Hair follicular keratinocyte (primary cell): ENCODE measurements around the gene ZSCAN9. TPM values are rescaled to one million over a fixed set of nuclear protein-coding genes. Genes with fewer than 3 reads are reported as not detected.

ENCODE experiments used
- total RNA-seq: library from RNA; depleted of rRNA; stranded (reverse); fragments of >200 nt; gene quantifications from 2 replicates; pipeline ENCODE4 v1.2.3, GENCODE V29; 2015

ZSCAN9 gene
- total RNA-seq: 4.2 and 6.6 TPM in 2 replicates

DNA sequence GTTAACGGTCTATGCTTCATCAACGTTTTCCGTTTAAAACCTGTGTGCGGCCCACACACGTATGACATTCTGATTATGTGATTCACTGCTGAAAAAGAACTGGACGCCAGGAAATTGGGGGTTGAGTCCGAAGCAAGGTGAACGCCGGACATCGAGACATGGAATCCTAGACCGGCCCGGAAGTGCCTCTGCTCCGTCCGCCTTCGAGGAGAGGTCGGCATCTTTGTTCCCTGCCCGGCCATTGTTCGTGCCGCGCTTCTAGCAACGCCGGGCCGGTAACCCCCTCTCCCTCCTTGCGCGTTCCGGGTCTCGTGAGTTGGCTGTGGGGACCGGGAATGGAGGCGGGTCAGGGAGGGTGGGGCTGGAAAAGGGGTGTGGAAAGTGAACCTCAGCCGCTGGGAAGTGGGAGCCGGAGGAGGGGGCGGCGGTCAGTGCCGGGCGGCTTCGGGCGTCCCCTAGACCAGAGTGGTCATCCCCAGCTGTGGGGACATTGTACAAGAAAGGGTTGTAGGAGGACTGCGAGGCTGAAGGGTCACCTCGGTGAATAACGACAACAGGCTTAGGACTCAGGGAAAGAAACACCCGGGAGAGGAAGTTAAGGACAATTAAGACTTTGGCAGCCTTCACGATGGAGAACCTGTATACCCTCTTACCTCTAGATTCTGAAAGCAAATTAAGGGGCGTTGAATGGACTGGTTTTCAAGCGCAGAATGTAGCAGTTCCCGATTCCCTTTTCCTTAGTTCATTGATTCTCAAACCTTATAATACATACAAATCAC lies at the start of gene ZSCAN9:
TSS of gene ZSCAN9 (plus strand) at position 220 of the 779 bp plus-strand sequence. CDS start 1,810 bp downstream, outside the sequence.

GRCh38 chr6:28252009-28252975 lies 27.2 kb downstream of the ZSCAN9 start, which contains the start of gene ZKSCAN4:
Gene ZKSCAN4 (minus strand): TSS chr6:28252269. CDS start chr6:28251980, 289 bp downstream.

GRCh38 chr6:28258877-28259777 lies 34.1 kb downstream of the ZSCAN9 start, which contains the start of gene NKAPL:
Gene NKAPL (plus strand): TSS chr6:28259297. CDS start chr6:28259372, 75 bp downstream.

DNA sequence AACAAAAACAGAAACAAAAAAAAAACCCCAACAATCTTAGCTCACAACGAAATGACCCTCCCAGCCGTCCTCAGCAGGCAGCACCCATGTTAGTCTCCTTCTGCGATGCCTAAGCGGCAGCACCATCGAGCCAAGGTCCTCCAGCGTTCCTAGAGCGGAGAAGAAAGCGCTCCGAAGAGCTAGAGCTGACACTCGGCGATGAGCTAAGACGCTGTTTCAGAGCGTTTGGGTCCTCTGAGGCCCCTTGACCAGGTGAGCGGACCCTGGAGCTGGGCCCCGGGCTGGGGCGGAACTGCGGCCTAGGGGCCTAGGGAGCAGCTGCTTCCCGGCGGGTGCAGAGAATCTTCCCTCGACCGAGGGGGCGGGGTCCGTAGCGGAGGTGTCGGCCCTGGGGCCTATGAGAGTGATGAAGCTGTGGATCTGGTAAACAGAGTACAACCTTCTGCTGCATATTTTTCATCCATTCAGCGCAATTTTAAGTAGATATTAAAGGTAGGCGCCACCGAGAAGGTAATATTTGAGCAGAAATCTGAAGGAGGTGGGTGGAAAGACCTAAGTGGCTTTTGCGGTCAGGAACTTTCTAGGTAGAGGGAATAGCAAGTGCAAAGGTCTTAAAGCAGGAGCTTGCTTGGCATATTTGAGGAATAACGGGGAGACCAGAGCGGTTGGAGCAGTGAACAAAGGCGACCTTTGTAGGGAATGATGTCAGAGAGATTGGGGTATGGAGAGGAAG lies 42.1 kb downstream of the ZSCAN9 start, which contains the start of gene ZSCAN26:
TSS of gene ZSCAN26 (plus strand) at position 182 of the 733 bp plus-strand sequence. CDS start 4,777 bp downstream, outside the sequence.

GRCh38 chr6:28281288-28282064 lies 56.4 kb downstream of the ZSCAN9 start, which contains the start of gene PGBD1:
Gene PGBD1 (plus strand): TSS chr6:28281572. CDS start chr6:28283814, 2,242 bp downstream.

Other genes with a start within 250 kb of the ZSCAN9 start
- gene ZNF165, start 144.7 kb upstream of the ZSCAN9 start, total RNA-seq: 3.0 and 4.7 TPM in 2 replicates
- 0.30 and 1.5 TPM in 2 replicates for gene ZSCAN16, start 100.7 kb upstream of the ZSCAN9 start, total RNA-seq
- gene ZKSCAN8, start 83.4 kb upstream of the ZSCAN9 start, total RNA-seq: 5.0 and 6.7 TPM in 2 replicates
- 1.7 and 2.4 TPM in 2 replicates for gene ZKSCAN4, start 27.0 kb downstream of the ZSCAN9 start, total RNA-seq
- gene NKAPL, start 34.0 kb downstream of the ZSCAN9 start, total RNA-seq: 0.23 and 0.76 TPM in 2 replicates
- gene ZSCAN26, start 41.9 kb downstream of the ZSCAN9 start, total RNA-seq: 5.4 and 7.2 TPM in 2 replicates
- 3.5 and 3.9 TPM in 2 replicates for gene PGBD1, start 56.3 kb downstream of the ZSCAN9 start, total RNA-seq
- gene ZSCAN31, start 110.9 kb downstream of the ZSCAN9 start, total RNA-seq: 1.1 and 1.9 TPM in 2 replicates
- gene ZKSCAN3, start 124.7 kb downstream of the ZSCAN9 start, total RNA-seq: 1.1 and 2.7 TPM in 2 replicates
- 3.0 TPM in 2 replicates for gene ZSCAN12, start 174.5 kb downstream of the ZSCAN9 start, total RNA-seq
- 0.87 and 2.5 TPM in 2 replicates for gene ZSCAN23, start 218.2 kb downstream of the ZSCAN9 start, total RNA-seq